Activated CD8-positive, alpha-beta memory T cell treated with anti-CD3 and anti-CD28 coated beads, Interleukin-2, amount 50 U/mL, for 1 hour (primary cell): Measurements from ENCODE around the gene OR8G1.
"Not testable (repeated sequence)": the region's sequence is repeated elsewhere in the genome, so short reads cannot be mapped to it uniquely, and the experiment has no call there.

Experiments
- DNase-seq: peaks from one replicate; pipeline ENCODE4 v3.0.0-alpha.2; 2020; ENCODE audit errors: extremely low read depth

The OR8G1 gene, protein sequence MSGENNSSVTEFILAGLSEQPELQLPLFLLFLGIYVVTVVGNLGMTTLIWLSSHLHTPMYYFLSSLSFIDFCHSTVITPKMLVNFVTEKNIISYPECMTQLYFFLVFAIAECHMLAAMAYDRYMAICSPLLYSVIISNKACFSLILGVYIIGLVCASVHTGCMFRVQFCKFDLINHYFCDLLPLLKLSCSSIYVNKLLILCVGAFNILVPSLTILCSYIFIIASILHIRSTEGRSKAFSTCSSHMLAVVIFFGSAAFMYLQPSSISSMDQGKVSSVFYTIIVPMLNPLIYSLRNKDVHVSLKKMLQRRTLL

GRCh38 chr11:124240621-124241397 lies at the start of gene OR8G1:
OR8G1 (plus strand) TSS chr11:124241095; CDS start chr11:124249676, 8,581 bp downstream.
- DNase-seq: no peak

- no peak for DNase-seq
Measured at GRCh38 chr11:124193221-124194010, 47.5 kb upstream of the OR8G1 start.

DNA sequence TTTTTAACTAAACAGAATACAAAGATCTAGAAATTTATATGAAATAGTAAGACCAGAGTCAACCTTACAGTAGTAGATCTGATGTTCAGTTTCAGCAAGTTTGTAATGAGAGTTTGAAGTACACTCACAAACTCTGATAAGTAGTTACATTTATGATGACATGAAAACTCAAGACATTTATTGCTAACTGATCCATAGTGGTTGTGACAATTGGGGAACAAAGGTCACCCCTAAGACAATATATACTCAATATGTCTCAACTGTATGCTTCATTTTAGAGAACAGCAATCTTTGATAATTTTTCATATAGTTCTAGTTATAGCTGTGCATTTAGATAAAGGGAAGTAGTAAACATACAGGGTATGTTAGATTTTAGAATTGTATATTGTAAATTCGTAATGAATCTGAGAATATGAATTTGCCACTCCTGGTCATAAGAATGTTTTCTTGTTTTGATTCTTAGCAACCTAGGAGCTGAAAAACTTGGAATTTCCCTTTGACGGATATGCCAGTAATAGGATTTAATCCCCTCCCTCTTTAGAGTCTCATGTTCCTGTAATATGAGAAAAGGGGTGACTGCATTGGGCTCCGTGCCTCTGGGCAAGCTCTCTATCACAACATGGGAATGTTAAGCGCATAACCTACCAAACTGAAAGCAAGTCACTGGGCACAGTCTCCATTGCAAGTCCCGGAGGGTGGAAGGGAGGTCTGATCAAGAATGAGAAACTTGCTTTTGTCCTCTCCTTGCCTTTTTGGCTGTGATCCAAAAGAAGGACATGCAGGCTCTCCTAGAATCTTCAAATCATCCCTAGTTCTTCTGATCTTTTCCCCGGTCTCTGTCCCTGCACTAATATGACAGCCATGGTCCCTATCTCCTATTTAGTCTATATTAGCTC lies 46.4 kb upstream of the OR8G1 start:
- DNase-seq: no peak

DNA sequence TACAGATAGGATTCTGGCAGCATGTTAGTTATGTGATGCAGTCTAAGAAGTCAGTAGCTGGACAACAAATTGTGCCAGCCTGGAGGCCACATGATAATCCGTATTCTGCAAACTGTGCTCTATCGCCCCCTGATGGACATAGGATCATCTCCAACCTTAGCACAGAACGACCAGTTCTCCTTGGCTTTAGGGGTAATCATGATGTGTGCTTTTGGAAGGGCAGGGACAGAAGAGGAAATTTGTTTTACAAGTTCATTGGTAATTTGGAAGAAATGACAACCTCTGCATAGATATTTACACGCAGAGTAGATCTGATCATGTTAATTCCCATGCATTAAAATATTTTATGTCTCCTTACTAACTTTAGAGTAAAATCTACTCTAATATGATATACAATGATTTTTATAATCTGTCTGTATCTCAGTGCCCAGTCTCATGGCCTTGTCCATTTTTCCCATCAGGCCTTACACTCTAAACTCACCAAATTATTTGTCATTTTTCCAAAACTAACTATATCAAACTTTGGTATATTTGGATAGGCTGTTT lies 45.6 kb upstream of the OR8G1 start:
- DNase-seq: no peak

- DNase-seq: no peak
Measured at GRCh38 chr11:124197999-124198398, 42.9 kb upstream of the OR8G1 start.

DNA sequence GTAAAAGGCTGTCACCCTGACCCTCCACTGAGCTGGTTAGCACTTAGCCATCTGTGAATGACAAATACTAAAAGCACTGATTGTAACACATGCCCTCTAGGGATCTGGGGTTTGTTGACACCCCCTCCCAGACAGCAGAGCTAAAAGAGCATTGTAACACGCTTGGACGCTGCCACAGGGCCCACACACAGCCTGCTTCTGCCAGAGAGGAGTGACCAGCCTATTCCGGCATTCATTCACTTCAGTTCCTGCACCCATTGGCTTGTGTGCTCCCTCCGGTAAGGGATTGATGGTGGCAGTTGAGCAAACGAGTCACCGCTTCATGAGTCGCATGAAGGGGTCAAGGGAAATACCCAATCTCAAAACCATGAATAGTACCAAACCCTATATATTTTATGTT lies 42.0 kb upstream of the OR8G1 start:
- no peak for DNase-seq

- DNase-seq: no peak
Measured at GRCh38 chr11:124199702-124200101, 41.2 kb upstream of the OR8G1 start.

DNA sequence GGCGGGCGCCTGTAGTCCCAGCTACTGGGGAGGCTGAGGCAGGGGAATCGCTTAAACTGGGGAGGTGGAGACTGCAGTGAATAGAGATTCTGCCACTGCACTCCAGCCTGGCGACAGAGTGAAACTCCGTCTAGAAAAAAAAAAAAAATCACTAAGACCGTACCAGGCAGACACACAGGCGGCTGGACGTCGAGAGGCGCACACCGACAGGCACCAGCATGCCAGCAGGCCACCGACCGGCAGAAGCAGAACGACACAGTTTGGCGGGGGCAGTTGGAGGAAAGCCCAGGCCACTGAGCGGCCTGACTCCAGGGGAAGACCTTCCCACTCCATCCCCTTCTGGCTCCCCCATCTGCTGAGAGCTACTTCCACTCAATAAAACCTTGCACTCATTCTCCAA lies 40.2 kb upstream of the OR8G1 start:
- DNase-seq: no peak

DNA sequence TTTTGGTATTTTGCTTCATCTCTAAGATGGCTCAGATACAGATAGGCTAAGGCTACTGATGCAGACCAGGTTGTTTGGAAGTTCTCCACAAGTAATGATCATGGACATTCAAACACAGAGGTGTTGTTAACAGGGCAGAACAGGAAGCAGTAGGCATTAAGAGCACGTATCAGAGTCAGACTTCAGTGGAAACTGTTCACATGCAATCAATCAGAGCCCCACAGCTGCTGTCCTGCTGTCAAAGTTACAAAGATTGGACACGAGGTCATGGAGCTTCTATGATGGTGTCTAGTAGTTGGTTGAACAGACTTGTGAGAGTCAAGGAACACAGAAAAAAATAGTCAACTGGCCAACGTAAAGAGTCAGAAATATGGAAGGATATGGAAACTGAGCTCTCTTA lies 37.9 kb upstream of the OR8G1 start:
- DNase-seq: no peak

DNA sequence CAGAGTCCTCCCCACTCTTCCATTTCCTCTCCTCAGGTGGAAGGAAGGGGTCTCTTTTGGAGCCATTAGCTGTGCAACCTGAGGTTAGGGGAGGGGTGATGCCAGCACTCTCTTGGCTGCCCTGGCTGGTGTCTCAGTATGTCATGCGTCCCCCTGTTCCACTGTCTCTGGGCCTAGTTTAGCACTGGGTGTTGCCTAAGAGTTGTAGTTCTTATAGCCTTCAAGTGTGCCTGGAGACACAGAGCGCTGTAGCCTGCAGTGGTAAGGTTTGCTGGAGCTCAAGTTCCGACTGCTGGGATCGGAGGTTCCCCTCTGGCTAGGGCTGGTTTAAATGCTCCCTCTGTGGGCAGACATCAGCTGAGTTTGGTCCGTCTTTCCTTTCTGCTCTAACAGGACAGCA lies 36.9 kb upstream of the OR8G1 start:
- no peak for DNase-seq

DNA sequence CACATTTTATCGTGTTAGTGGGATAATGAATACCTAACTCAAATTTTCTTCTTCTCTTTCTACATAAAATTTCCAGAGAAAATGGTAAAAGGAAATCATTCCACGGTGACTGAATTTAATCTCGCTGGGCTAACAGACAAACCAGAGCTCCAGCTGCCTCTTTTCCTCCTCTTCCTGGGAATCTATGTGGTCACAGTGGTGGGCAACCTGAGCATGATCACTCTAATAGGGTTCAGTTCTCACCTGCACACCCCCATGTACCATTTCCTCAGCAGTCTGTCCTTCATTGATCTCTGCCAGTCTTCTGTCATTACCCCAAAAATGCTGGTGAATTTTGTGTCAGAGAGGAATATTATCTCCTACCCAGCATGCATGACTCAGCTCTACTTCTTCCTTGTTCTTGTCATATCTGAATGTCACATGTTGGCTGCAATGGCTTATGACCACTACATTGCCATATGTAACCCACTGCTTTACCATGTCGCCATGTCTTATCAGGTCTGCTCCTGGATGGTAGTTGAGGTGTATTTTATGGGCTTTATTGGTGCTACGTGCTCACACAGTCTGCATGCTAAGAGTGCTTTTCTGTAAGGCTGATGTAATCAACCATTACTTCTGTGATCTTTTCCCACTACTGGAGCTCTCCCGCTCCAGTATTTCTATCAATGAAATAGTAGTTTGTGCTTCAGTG lies 33.6 kb upstream of the OR8G1 start:
- DNase-seq: no peak

DNA sequence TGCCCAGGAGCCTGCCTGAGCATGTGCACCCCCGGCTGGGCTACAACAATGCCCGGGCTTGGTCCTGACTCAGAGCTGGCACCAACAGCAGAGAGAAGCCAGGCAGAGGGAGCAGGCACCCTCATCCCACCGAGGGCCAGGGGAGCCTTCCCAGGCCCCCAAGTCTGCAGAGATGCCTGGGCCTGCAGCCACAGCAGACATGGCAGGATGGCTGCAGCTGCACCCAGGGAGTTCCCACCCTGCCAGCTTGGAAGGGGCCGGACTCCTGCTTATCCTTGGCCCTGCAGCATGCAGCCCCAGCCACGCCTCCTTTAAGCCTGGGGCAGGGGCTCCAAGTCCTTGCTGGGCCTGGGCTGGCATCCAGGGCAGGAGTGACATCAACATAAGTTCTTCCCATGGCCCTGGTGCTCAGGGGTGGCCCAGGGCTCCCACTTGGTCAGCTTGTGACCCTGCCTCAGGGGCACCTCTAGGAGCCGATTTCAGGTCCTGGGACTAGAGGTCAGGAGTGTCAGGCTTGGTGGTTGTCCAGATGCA lies 31.0 kb upstream of the OR8G1 start:
- no peak for DNase-seq

GRCh38 chr11:124210421-124210820 lies 30.5 kb upstream of the OR8G1 start:
- DNase-seq: no peak

DNA sequence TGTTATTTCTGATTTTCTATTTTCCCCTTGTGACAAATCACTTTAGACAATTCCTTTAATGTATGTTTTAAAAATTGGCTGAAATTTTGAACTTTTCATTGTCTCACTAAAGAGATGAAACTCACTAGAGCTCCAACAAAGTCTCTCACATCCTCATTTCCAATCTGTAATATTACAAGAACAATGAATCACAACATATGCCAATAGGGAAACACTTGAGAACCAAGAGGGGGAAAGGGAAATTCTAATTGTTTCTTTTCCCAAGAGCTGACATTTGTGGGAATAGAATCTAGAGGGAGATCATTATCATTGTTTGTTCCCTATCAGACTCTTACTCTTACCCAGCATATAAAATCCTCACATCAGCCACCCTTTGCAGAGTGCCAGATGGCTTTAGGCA lies 29.6 kb upstream of the OR8G1 start:
- DNase-seq: no peak

GRCh38 chr11:124214027-124214426 lies 26.9 kb upstream of the OR8G1 start:
- DNase-seq: no peak

GRCh38 chr11:124219126-124219525 lies 21.8 kb upstream of the OR8G1 start:
- no peak for DNase-seq

GRCh38 chr11:124222407-124222806 lies 18.5 kb upstream of the OR8G1 start:
- no peak for DNase-seq

GRCh38 chr11:124224618-124225423 lies 16.1 kb upstream of the OR8G1 start:
- not testable (repeated sequence) for DNase-seq

DNA sequence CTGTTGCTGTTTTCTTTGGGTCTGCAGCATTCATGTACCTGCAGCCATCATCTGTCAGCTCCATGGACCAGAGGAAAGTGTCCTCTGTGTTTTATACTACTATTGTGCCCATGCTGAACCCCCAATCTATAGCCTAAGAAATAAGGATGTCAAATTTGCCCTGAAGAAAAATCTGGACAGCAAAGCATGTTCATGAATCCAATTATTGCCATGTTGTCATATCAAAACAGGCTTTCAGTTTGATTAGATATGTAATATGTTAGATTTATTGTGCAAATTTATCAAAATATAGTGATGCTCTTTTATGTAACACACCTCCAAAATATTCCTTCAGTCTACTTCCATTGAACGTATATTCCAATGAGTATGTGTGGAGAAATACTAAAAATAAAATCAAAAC lies 15.4 kb upstream of the OR8G1 start:
- no peak for DNase-seq
